ENCODE results near the gene TSPAN18. TPM values are rescaled to one million over a fixed set of nuclear protein-coding genes. Genes with fewer than 3 reads are reported as not detected.

TSPAN18 gene
- total and polyA plus RNA-seq, 10 of the 15 experiments (the other 5 are each of a cell fraction or from before 2014, with no cell fraction given): 0.02 to 0.77 (median 0.13) TPM; not detected in 1

GRCh38 chr11:44718057-44718456 lies 8.7 kb upstream of the TSPAN18 start:
- H3K4me2 ChIP-seq (ENCODE audit: control insufficient read depth, insufficient read depth): no peak overlapping the region
- SMC1A ChIA-PET (ENCODE audit: uncharacterized antibody, unreplicated experiment): no interaction called here
- intact Hi-C loops (cut with micrococcal nuclease; ENCODE audit: unreplicated experiment) (no loop called here), in situ Hi-C loops (cut with MboI) (no loop called here)
- TF ChIP-seq SMAD5 (IDR thresholded peaks at IDR 0.05; ENCODE audit: low read depth) (no peak), ATF2 (IDR thresholded peaks at IDR 0.05; ENCODE audit: low read length) (no peak), E2F4 (IDR thresholded peaks at IDR 0.05; ENCODE audit: low read depth, low read length) (no peak), EZH2 (IDR thresholded peaks at IDR 0.05; ENCODE audit: borderline replicate concordance, control insufficient read depth, low read depth, low read length) (no peak), HCFC1 (IDR thresholded peaks at IDR 0.05; ENCODE audit: low read length) (no peak)
- H2AFZ ChIP-seq (ENCODE audit: control insufficient read depth, low read depth, low read length): no peak overlapping the region
- FAIRE-seq: no peak
- CTCF ChIA-PET: no interaction called here
- ATAC-seq: no peak
- no peak overlapping the region for H3K27ac ChIP-seq (ENCODE audit: control insufficient read depth, insufficient read depth)
- H3K79me2 ChIP-seq (ENCODE audit: control insufficient read depth, insufficient read depth, low read length): no peaks in the 10 kb centered on the region
- H3K27me3 ChIP-seq (replicated peaks in 1 of 2; ENCODE audit: control insufficient read depth in 2 of 2, insufficient read depth in 2 of 2, low read length in 1 of 2): peaks cover 2 to 4% of the 10 kb centered on the region in 2 experiments; a peak in 3 of 4 replicates
- RAD21 ChIA-PET (ENCODE audit: unreplicated experiment): no interaction called here
- no TSS peak for BruUV-seq (replicated peaks)
- H3K4me3 ChIP-seq: no peak overlapping the region
- POLR2A ChIA-PET: interaction anchor here (0.6 kb wide), 1 partner anchor 144 kb away, joined by 3 read pairs; no protein-coding TSS in a partner anchor
- no peaks in the 10 kb centered on the region; the same call in 2 of the 3 replicates for H3K9me3 ChIP-seq (replicated peaks; ENCODE audit: control insufficient read depth, insufficient read depth, low read length)
- no peak for DNase-seq (ENCODE audit: low read depth, low spot score)
- no peak overlapping the region for H3K9ac ChIP-seq (ENCODE audit: control insufficient read depth, insufficient read depth, low read length)
- H4K20me1 ChIP-seq (ENCODE audit: control insufficient read depth, insufficient read depth): no peaks in the 10 kb centered on the region; the same call in 1 of the 2 replicates
- WGBS (ENCODE audit: insufficient coverage, insufficient replicate concordance, low lambda C conversion rate, missing lambda C conversion rate): 22% methylated on average over 5 of the region's 5 CpGs
- H3K4me1 ChIP-seq (ENCODE audit: control insufficient read depth, insufficient read depth, low read length): no peaks in the 10 kb centered on the region
- H3K36me3 ChIP-seq (ENCODE audit: control insufficient read depth in 2 of 2, insufficient read depth in 2 of 2, low read length in 1 of 2): no peaks in the 10 kb centered on the region
